T47D (cell line): ENCODE measurements around the gene CHI3L1.

Source experiments
- DNase-seq, 2 experiments: peaks; one replicate each; pipeline versions ENCODE4 v3.0.0 to v3.0.0-alpha.2; 2011 to 2012; ENCODE audit warnings: low read depth in 1 of 2, low spot score in 1 of 2
- JUND ChIP-seq: IDR thresholded peaks from 2 replicates; pipeline ENCODE4 v1.6.1; 2012; ENCODE audit warnings: low read depth
- in situ Hi-C: cut with HindIII; loops from 2 replicates; pipeline ENCODE4 v1.10.0; 2016; ENCODE audit warnings: low sequenced_read_pairs, low pct_unique_long_range_greater_than_20kb

CHI3L1 gene

GRCh38 chr1:203168991-203169390 is 17.5 kb downstream of the CHI3L1 start:
- no peak for DNase-seq
- TF ChIP-seq JUND, result no peak
- in situ Hi-C loops, result no loop called here

- in situ Hi-C loops, result no loop called here
- no peak for TF ChIP-seq JUND
- DNase-seq, result no peak
These were observed 18.2 kb downstream of the CHI3L1 start for GRCh38 chr1:203168256-203168786.

GRCh38 chr1:203167913-203168200 is 18.6 kb downstream of the CHI3L1 start:
- in situ Hi-C loops, result no loop called here
- DNase-seq, result no peak
- TF ChIP-seq JUND, result no peak

DNA sequence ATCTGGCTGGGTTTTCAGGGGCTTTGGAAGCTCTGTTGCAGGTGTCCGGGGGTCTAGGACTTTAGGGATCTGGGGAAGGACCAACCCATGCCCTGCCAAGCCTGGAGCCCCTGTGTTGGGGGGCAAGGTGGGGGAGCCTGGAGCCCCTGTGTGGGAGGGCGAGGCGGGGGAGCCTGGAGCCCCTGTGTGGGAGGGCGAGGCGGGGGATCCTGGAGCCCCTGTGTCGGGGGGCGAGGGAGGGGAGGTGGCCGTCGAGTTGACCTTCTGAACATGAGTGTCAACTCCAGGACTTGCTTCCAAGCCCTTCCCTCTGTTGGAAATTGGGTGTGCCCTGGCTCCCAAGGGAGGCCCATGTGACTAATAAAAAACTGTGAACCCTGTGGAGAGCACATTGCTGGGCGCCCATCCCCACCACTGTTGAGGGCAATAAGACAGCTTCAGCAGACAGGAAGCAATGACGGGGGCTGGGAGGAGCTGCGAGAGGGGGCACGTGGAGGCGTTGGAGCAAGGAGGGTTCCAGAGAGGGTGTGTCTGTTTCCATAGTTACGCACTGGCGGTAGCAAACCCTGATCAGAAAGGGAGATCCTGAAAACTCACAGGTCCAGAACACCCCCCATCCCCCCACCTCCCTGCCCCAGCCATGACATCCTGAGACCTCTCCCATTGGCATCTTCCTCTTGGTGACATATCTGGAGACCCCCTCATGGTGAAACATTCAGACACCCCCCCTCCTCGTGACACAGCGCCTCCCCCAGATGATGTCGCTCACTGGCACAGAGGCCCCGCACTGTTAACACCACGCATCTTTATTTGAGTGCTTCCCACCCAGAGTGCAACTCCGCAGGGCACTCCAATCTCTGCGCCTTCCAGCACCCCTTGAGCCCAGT is 19.2 kb downstream of the CHI3L1 start:
- in situ Hi-C loops, result no loop called here
- DNase-seq, result no peak
- TF ChIP-seq JUND, result no peak

DNA sequence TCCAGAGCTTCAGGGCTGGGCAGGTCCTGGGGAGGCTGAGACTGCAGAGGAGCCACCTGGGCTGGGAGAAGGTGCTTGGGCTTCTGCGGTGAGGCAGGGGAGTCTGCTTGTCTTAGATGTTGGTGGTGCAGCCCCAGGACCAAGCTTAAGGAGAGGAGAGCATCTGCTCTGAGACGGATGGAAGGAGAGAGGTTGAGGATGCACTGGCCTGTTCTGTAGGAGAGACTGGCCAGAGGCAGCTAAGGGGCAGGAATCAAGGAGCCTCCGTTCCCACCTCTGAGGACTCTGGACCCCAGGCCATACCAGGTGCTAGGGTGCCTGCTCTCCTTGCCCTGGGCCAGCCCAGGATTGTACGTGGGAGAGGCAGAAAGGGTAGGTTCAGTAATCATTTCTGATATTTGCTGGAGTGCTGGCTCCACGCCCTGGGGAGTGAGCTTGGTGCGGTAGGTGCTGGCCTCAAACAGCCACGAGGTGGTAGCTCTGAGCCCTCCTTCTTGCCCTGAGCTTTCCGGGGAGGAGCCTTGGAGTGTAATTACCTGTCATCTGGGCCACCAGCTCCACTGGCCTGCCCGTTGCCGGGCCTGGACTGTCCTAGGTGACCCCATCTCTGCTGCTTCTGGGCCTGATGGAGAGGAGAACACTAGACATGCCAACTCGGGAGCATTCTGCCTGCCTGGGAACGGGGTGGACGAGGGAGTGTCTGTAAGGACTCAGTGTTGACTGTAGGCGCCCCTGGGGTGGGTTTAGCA is 20.1 kb downstream of the CHI3L1 start:
- in situ Hi-C loops, result no loop called here
- DNase-seq, result peak; percentile 80 to 83
- no peak for TF ChIP-seq JUND

DNA sequence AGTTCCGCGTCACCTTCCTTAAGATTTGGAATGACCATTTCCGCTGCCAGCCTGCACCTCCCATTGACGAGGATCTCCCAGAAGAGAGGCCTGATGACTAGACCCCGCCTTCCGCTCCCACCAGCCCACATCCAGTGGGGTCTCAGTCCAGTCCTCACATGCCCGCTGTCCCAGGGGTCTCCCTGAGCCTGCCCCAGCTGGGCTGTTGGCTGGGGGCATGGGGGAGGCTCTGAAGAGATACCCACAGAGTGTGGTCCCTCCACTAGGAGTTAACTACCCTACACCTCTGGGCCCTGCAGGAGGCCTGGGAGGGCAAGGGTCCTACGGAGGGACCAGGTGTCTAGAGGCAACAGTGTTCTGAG is 20.7 kb downstream of the CHI3L1 start:
- no peak for DNase-seq
- no peak for TF ChIP-seq JUND
- in situ Hi-C loops, result no loop called here

DNA sequence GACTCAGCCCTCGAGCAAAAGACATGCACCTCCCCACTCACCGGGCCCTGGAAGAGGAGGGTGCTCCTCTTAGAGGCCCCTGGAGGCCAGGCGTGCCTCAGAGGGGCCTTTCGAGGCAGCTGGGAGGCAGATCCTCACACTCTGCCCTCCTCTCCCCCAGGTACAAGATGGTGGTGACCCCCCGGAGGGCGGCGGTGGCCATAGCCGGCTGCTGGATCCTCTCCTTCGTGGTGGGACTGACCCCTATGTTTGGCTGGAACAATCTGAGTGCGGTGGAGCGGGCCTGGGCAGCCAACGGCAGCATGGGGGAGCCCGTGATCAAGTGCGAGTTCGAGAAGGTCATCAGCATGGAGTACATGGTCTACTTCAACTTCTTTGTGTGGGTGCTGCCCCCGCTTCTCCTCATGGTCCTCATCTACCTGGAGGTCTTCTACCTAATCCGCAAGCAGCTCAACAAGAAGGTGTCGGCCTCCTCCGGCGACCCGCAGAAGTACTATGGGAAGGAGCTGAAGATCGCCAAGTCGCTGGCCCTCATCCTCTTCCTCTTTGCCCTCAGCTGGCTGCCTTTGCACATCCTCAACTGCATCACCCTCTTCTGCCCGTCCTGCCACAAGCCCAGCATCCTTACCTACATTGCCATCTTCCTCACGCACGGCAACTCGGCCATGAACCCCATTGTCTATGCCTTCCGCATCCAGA is 21.3 kb downstream of the CHI3L1 start:
- in situ Hi-C loops, result no loop called here
- TF ChIP-seq JUND, result no peak
- DNase-seq, result no peak

GRCh38 chr1:203163891-203164635 is 22.4 kb downstream of the CHI3L1 start:
- DNase-seq, result no peak
- in situ Hi-C loops, result no loop called here
- no peak for TF ChIP-seq JUND

DNA sequence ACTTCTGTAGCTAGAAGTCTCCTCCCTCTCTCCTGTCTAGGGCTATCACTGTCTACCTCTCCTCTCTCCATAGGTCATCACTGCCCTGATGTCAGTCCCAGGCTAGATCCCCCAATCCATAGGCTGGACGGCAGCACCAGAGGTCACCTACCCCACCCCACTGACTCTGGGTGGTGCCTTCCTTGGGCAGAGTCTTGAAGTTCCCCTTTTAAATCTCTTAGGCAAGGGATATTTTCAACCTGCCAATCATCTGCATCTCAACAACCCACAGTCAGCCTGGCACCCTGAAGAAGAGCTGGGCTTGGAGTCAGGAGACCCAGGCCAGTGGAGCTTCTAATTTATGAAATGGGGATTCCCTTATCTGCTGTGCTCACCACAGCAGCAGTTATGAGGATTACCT is 24.1 kb downstream of the CHI3L1 start:
- no peak for TF ChIP-seq JUND
- in situ Hi-C loops, result no loop called here
- DNase-seq, result no peak

DNA sequence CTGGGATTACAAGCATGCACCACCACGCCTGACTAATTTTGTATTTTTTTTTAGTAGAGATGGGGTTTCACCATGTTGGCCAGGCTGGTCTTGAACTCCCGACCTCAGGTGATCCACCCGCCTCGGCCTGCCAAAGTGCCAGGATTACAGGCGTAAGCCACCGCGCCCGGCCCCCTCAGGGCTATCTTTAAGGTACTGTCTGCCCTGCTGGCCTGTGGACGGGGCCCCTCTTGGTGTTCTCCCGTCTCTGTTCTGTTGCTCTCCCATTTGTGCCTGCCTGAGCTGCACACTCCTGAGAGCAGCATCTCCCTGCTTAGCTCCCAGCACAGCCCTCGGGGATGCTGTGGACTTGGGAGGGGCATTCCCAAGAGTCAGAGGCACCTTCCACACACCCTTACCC is 24.8 kb downstream of the CHI3L1 start:
- DNase-seq, result no peak
- TF ChIP-seq JUND, result no peak
- in situ Hi-C loops, result no loop called here

DNA sequence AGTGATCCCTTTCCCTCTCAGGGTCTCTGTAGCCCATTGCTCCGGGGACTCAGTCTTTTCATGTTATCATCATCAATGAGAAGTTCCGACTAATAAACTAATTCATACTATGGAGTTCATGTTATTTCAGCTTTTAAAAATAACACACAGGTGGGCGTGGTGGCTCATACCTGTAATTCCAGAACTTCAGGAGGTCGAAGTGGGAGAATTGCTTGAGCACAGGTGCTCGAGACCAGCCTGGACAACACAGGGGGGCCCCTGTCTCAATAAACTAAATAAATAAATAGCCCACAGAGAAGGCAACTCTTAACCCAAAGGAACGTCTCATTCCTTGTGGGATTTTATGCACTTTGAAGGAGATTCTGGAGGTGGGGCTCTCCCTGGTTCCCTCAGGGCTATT is 25.3 kb downstream of the CHI3L1 start:
- TF ChIP-seq JUND, result no peak
- in situ Hi-C loops, result no loop called here
- DNase-seq, result no peak

GRCh38 chr1:203159844-203160243 is 26.7 kb downstream of the CHI3L1 start:
- no peak for TF ChIP-seq JUND
- in situ Hi-C loops, result no loop called here

More at GRCh38 chr1:203159844-203160243, 26.7 kb downstream of the CHI3L1 start:
- no peak for DNase-seq
